ENCODE data around the gene NR3C1.

NR3C1 gene

GRCh38 chr5:143393524-143393923 lies 10.0 kb downstream of the NR3C1 start:
- TF ChIP-seq CTCF (IDR thresholded peaks at IDR 0.05; ENCODE audit: insufficient read depth, low read depth, low read length, missing control alignments), result no peak
- H3K4me3 ChIP-seq (ENCODE audit: low read depth, low read length), result peak overlapping the region; percentile 89

GRCh38 chr5:143390941-143391340 lies 12.5 kb downstream of the NR3C1 start:
- DNase-seq (ENCODE audit: low read depth), result no peak
- no peak for TF ChIP-seq CTCF (IDR thresholded peaks at IDR 0.05; ENCODE audit: insufficient read depth, low read depth, low read length, missing control alignments)
- no peak overlapping the region for H3K4me3 ChIP-seq (ENCODE audit: low read depth, low read length)

More at GRCh38 chr5:143393524-143393923, 10.0 kb downstream of the NR3C1 start:
- no peak for DNase-seq (ENCODE audit: low read depth)

DNA sequence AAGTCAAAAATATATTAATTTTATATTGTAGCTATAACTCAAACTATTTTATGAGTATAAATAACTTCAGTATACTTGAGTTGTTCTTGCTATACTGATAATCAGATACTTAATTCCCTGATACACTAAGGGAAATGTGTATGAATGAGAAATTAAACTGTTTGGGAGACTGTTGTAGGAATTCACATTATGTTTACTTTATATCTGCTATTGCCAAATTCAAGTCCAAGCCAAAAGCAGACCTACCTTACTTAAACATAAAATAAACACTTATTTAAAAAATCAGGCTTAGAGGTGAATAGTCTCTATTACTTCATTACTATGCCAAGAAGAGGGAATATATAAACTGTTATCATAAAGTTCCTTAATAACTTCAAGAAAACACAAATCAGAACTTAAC lies 13.2 kb downstream of the NR3C1 start:
- no peak for TF ChIP-seq CTCF (IDR thresholded peaks at IDR 0.05; ENCODE audit: insufficient read depth, low read depth, low read length, missing control alignments)
- no peak for DNase-seq (ENCODE audit: low read depth)

DNA sequence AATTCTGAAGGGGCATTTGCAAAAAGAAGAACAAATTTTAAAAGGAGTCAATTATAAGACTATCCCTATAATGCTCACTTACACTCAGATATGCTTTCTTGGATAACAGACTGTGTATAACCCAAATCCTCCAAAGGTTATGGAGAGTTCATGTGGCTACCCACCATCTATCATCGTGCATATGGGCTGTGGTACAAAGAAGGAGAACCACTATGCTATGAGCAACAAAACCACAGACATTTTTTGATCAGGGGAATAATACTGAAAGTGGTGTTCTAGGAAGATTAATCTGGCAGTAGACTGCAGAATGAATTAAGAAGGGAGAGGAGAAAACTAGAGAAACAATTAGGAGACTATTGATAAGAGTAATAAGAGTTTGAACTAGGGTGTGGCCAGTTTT lies 16.8 kb downstream of the NR3C1 start:
- TF ChIP-seq CTCF (IDR thresholded peaks at IDR 0.05; ENCODE audit: insufficient read depth, low read depth, low read length, missing control alignments), result no peak
- no peak for DNase-seq (ENCODE audit: low read depth)

More for the DNA sequence above, 13.2 kb downstream of the NR3C1 start:
- H3K4me3 ChIP-seq (ENCODE audit: low read depth, low read length), result no peak overlapping the region

DNA sequence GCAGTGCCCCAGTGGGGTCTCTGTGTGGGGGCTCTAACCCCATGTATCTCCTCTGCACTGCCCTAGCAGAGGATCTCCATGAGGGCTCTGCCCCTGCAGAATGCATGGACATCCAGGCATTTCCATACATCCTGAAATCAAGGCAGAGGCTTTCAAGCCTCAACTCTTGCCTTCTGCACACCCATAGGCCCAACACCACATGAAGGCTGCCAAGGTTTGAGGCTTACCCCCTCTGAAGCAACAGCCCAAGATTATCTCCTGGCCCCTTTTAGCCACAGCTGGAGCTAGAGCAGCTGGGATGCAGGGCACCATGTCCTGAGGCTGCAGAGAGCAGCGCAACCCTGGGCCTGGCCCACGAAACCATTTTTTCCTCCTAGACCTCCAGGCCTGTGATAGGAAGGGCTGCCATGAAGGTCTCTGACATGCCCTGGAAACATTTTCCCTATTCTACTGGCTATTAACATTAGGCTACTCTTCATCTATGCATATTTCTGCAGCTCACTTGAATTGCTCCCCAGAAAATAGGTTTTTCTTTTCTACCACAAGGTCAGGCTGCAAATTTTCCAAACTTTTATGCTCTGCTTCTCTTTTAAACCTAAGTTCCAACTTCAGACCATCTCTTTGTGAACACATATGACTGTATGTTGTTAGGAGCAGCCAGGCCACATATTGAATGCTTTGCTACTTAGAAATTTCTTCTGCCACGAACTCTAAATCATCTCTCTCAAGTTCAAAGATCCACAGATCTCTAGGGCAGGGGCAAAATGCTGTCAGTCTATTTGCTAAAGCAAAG lies 18.4 kb downstream of the NR3C1 start:
- no peak for TF ChIP-seq CTCF (IDR thresholded peaks at IDR 0.05; ENCODE audit: insufficient read depth, low read depth, low read length, missing control alignments)
- H3K4me3 ChIP-seq (ENCODE audit: low read depth, low read length), result no peak overlapping the region
- no peak for DNase-seq (ENCODE audit: low read depth)

More for the DNA sequence above, 16.8 kb downstream of the NR3C1 start:
- H3K4me3 ChIP-seq (ENCODE audit: low read depth, low read length), result no peak overlapping the region

- H3K4me3 ChIP-seq (ENCODE audit: low read depth, low read length), result no peak overlapping the region
- TF ChIP-seq CTCF (IDR thresholded peaks at IDR 0.05; ENCODE audit: insufficient read depth, low read depth, low read length, missing control alignments), result no peak
- no peak for DNase-seq (ENCODE audit: low read depth)
Observed at GRCh38 chr5:143383988-143384387, 19.5 kb downstream of the NR3C1 start.

- no peak for TF ChIP-seq CTCF (IDR thresholded peaks at IDR 0.05; ENCODE audit: insufficient read depth, low read depth, low read length, missing control alignments)
- DNase-seq (ENCODE audit: low read depth), result no peak
- no peak overlapping the region for H3K4me3 ChIP-seq (ENCODE audit: low read depth, low read length)
Observed at GRCh38 chr5:143379606-143380005, 23.9 kb downstream of the NR3C1 start.
